K562 (cell line): ENCODE results near the gene CYTH1. TPM values are rescaled to one million over a fixed set of nuclear protein-coding genes. Genes with fewer than 3 reads are reported as not detected.

Source experiments
- ATAC-seq: fragments of 200-7000 bp; cut with Tn5 transposase; 3 replicates; pipeline ENCODE4 v1.9.1; 2020; ENCODE audit warnings: moderate library complexity
- BruUV-seq: library from RNA; stranded (reverse); fragments of 400-500 nt; replicated peaks from 2 replicates; lab custom pipeline; 2021; lab: Mats Ljungman, UMichigan
- CTCF ChIA-PET: fragments of 300-600 bp; formaldehyde crosslinking; extraction: SDS; loops from one replicate; lab custom pipeline; 2021; ENCODE audit warnings: low intra/inter-chr PET ratio; lab: Yijun Ruan, JAX
- POLR2A ChIA-PET: fragments of 300-600, 350-650 bp; sonication (Branson Sonifier 250); formaldehyde crosslinking; extraction: SDS; loops from one replicate; lab custom pipeline; 2021; ENCODE audit warnings: antibody characterized with exemption, inconsistent platforms; lab: Yijun Ruan, JAX
- DNase-seq, 4 experiments: peaks; one replicate each; pipeline versions ENCODE4 v3.0.0 to v3.0.0-alpha.2; 2011 to 2018; ENCODE audit warnings: low spot score in 3 of 4, mixed read lengths in 3 of 4; ENCODE audit errors: extremely low read depth in 1 of 4
- FAIRE-seq: peaks from 2 replicates; lab custom pipeline; 2011; peaks lifted over from hg19 to GRCh38; lab: Jason Lieb, UNC
- H2AFZ ChIP-seq: 2 replicates; pipeline ENCODE4 v1.6.0; 2011; ENCODE audit warnings: low read depth, low read length, control low read depth, inconsistent platforms
- H3K27ac ChIP-seq: fragments of 200-600 bp; 3 replicates; pipeline ENCODE4 v1.8.0; 2011; ENCODE audit warnings: low read depth, mild to moderate bottlenecking, control low read depth, inconsistent platforms, low read length, moderate library complexity, mixed read lengths; ENCODE audit errors: extremely low read depth
- H3K27me3 ChIP-seq, 2 experiments: fragments of 300-600 bp in 1 of 2; 2 replicates in 1 of 2; 3 replicates in 1 of 2; pipeline versions ENCODE4 v1.6.0 to v1.8.0; 2011; ENCODE audit warnings: inconsistent platforms in 2 of 2, low read length in 2 of 2, mild to moderate bottlenecking in 1 of 2, mixed read lengths in 1 of 2, moderate library complexity in 1 of 2; ENCODE audit not compliant: control insufficient read depth in 2 of 2, insufficient read depth in 2 of 2
- H3K36me3 ChIP-seq: fragments of 300-600 bp; 3 replicates; pipeline ENCODE4 v1.8.0; 2011; ENCODE audit warnings: mild to moderate bottlenecking, low read length, inconsistent platforms; ENCODE audit not compliant: control insufficient read depth, insufficient read depth
- H3K4me1 ChIP-seq, 2 experiments: fragments of 200-600 bp in 1 of 2; replicated peaks in 1 of 2; 2 replicates in 1 of 2; 3 replicates in 1 of 2; pipeline versions ENCODE4 v1.5.1 to v1.8.0; 2011; ENCODE audit warnings: inconsistent platforms in 2 of 2, low read length in 2 of 2, mild to moderate bottlenecking in 1 of 2, mixed read lengths in 1 of 2, moderate library complexity in 1 of 2; ENCODE audit not compliant: control insufficient read depth in 2 of 2, insufficient read depth in 2 of 2
- H3K4me2 ChIP-seq: 2 replicates; pipeline ENCODE4 v1.6.1; 2011; ENCODE audit warnings: low read length, control low read depth, inconsistent platforms, mixed read lengths; ENCODE audit not compliant: insufficient read depth
- H3K4me3 ChIP-seq: fragments of 200-600 bp; sonication (generic), shearing (Covaris generic); 2 replicates; pipeline ENCODE4 v1.5.1; 2016; ENCODE audit warnings: control low read depth, inconsistent platforms
- H3K79me2 ChIP-seq: fragments of 200-600 bp; 3 replicates; pipeline ENCODE4 v1.8.0; 2011; ENCODE audit warnings: low read length, inconsistent platforms; ENCODE audit not compliant: control insufficient read depth, insufficient read depth
- H3K9ac ChIP-seq, 2 experiments: 2 replicates each; pipeline versions ENCODE4 v1.6.0 to v1.6.1; 2011; ENCODE audit warnings: low read depth in 2 of 2, low read length in 2 of 2, control low read depth in 1 of 2, inconsistent platforms in 1 of 2, mild to moderate bottlenecking in 1 of 2, mixed read lengths in 1 of 2; ENCODE audit not compliant: insufficient read depth in 1 of 2
- H3K9me1 ChIP-seq: one replicate; pipeline ENCODE4 v1.6.0; 2011; ENCODE audit warnings: inconsistent platforms, mild to moderate bottlenecking, low read length, moderate library complexity; ENCODE audit not compliant: control insufficient read depth, insufficient read depth
- H3K9me3 ChIP-seq: replicated peaks from 2 replicates; pipeline ENCODE4 v1.5.1; 2011; ENCODE audit warnings: low read depth, low read length, inconsistent platforms; ENCODE audit not compliant: control insufficient read depth, insufficient read depth
- H4K20me1 ChIP-seq: replicated peaks from 2 replicates; pipeline ENCODE4 v1.6.1; 2011; ENCODE audit warnings: low read length, inconsistent platforms, mixed read lengths; ENCODE audit not compliant: control insufficient read depth, insufficient read depth
- ARHGAP35 ChIP-seq: fragments of 450-650 bp; IDR thresholded peaks from 2 replicates; pipeline ENCODE4 v1.6.1; 2018; ENCODE audit not compliant: partially characterized antibody
- FOXA3 ChIP-seq, 2 experiments: fragments of 450-650 bp in 1 of 2; sonication (generic) in 1 of 2; formaldehyde crosslinking; IDR thresholded peaks in 1 of 2; conservative IDR thresholded peaks in 1 of 2; 2 replicates each; pipeline versions ENCODE4 v1.4.0 to v1.8.0; 2020 to 2022; ENCODE audit warnings: mild to moderate bottlenecking in 2 of 2, missing genetic modification reagents in 1 of 2
- SMARCC2 ChIP-seq: fragments of 450-650 bp; IDR thresholded peaks from 2 replicates; pipeline ENCODE4 v1.6.1; 2017; ENCODE audit warnings: antibody characterized with exemption, moderate library complexity, mild to moderate bottlenecking, low read depth
- ZBTB2 ChIP-seq: fragments of 450-650 bp; IDR thresholded peaks from 2 replicates; pipeline ENCODE4 v1.6.1; 2016; ENCODE audit warnings: antibody characterized with exemption
- ZNF668 ChIP-seq: fragments of 250-450 bp; sonication (Bioruptor Pico); IDR thresholded peaks from 2 replicates; pipeline ENCODE4 v1.8.0; 2022; ENCODE audit warnings: mild to moderate bottlenecking, inconsistent platforms
- WGBS: fragments of 100-300 bp; shearing (Covaris generic); methylation state at CpG from one replicate; pipeline ENCODE4 v1.1.6; 2016; ENCODE audit warnings: low coverage, mixed read lengths; ENCODE audit not compliant: insufficient coverage; ENCODE audit errors: missing lambda C conversion rate; 5-methylcytosine and 5-hydroxymethylcytosine counted together
- in situ Hi-C: fragments of 300-500 bp; cut with MboI; formaldehyde crosslinking; loops from 4 replicates; pipeline ENCODE4 v1.15.0; 2018; ENCODE audit warnings: inconsistent platforms, mixed read lengths
- intact Hi-C: fragments of 100-400 bp; cut with micrococcal nuclease; formaldehyde crosslinking; loops from 2 replicates; pipeline ENCODE4 v1.14.2; 2022
- polyA plus RNA-seq, 8 experiments: library from polyadenylated mRNA; depleted of rRNA in 4 of 8; stranded (reverse) in 5 of 8; unstranded in 3 of 8; fragments of >200 nt; fragmentation: Nextera tagmentation in 2 of 8; fragmentation: Illumina TruSeq in 1 of 8; extraction: Ambion mirVana in 2 of 8; extraction: Trizol in 1 of 8; gene quantifications; 2 replicates each; pipeline versions ENCODE4 v1.2.1 to v1.2.3, GENCODE V29; 2011 to 2014; ENCODE audit warnings: inconsistent platforms in 1 of 8, missing spikeins in 1 of 8
- total RNA-seq, 7 experiments: library from RNA; depleted of rRNA in 6 of 7; stranded (reverse); fragments of >200 nt in 6 of 7; fragmentation: Illumina TruSeq in 2 of 7; extraction: Trizol in 2 of 7; gene quantifications; 2 replicates each; pipeline versions ENCODE4 v1.2.1 to v1.2.3, GENCODE V29; 2011 to 2021; ENCODE audit warnings: low replicate concordance in 1 of 7

CYTH1 gene
- total and polyA plus RNA-seq, 9 of the 15 experiments (the other 6 are each of a cell fraction or from before 2014, with no cell fraction given): 0.52 to 27.7 (median 16.8) TPM

- H3K9me3 ChIP-seq: no peaks in the 10 kb centered on the region
- H3K4me2 ChIP-seq: no peak overlapping the region
- TF ChIP-seq ZNF668: no peak
- TF ChIP-seq FOXA3 (CRISPR knock-in tag; conservative IDR thresholded peaks at IDR 0.05 in 1 of 2, IDR thresholded peaks at IDR 0.05 in 1 of 2): no peak
- no peak for TF ChIP-seq ZBTB2
- TF ChIP-seq SMARCC2: no peak
- no peak for TF ChIP-seq ARHGAP35
- TF ChIP-seq, all 486 proteins: peak for 0
- 54% methylated on average over 11 of the region's 19 CpGs for WGBS
- Histone ChIP-seq H3K27ac (no peak overlapping the region), H3K4me1 (peaks cover 0 to 7% of the 10 kb centered on the region in 2 experiments; a peak in 4 of 5 replicates), H3K27me3 (no peaks in the 10 kb centered on the region), H3K9ac (no peak overlapping the region), H3K4me3 (no peak overlapping the region), H3K36me3 (no peaks in the 10 kb centered on the region), H3K79me2 (peaks cover 32% of the 10 kb centered on the region), H4K20me1 (peaks cover 50% of the 10 kb centered on the region), H2AFZ (no peak overlapping the region), H3K9me1 (no peaks in the 10 kb centered on the region)
- intact Hi-C loops: no loop called here
- in situ Hi-C loops: no loop called here
- ATAC-seq (no peak), DNase-seq (no peak), FAIRE-seq (no peak)
- CTCF ChIA-PET: no interaction called here
- POLR2A ChIA-PET: interaction anchor here (0.6 to 2.1 kb wide), 5 partner anchors 9 to 94 kb away, joined by 3 to 9 read pairs (median 4); no protein-coding TSS in a partner anchor
- no TSS peak for BruUV-seq
Observed at GRCh38 chr17:78716814-78717393, 65.2 kb downstream of the CYTH1 start.
